ENCODE measurements around the gene HK1. TPM values are rescaled to one million over a fixed set of nuclear protein-coding genes. Genes with fewer than 3 reads are reported as not detected.

HK1 gene
- total and polyA plus RNA-seq, 2 of the 4 experiments (the other 2 are of a cell fraction): 53.7 to 90.5 TPM

DNA sequence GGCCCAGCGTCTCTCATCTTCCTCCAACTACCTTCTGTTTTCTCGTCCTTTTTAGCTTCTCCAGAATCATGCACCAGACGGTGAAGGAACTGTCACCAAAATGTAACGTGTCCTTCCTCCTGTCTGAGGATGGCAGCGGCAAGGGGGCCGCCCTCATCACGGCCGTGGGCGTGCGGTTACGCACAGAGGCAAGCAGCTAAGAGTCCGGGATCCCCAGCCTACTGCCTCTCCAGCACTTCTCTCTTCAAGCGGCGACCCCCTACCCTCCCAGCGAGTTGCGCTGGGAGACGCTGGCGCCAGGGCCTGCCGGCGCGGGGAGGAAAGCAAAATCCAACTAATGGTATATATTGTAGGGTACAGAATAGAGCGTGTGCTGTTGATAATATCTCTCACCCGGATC, 122.6 kb downstream of the HK1 start:
- DNase-seq: no peak
- H3K23ac ChIP-seq (ENCODE audit: low read depth, low read length): no peak overlapping the region
- H3K36me3 ChIP-seq (ENCODE audit: control insufficient read depth, insufficient read depth, low read length): peaks cover 20% of the 10 kb centered on the region
- no peak overlapping the region for H3K27ac ChIP-seq (ENCODE audit: insufficient read depth, low read length)
- H2BK120ac ChIP-seq (ENCODE audit: low read depth, low read length): no peak overlapping the region
- H2AFZ ChIP-seq (replicated peaks; ENCODE audit: low read length, poor library complexity): no peak overlapping the region
- H3K4me2 ChIP-seq (ENCODE audit: low read depth, low read length): no peak overlapping the region
- H2BK5ac ChIP-seq (ENCODE audit: low read depth, low read length, poor library complexity, severe bottlenecking): no peak overlapping the region
- no peak overlapping the region for H4K8ac ChIP-seq (ENCODE audit: low read depth in 2 of 2, low read length in 2 of 2)
- H3K56ac ChIP-seq (ENCODE audit: extremely low read depth, insufficient read depth, low read length): no peak overlapping the region
- H3K9ac ChIP-seq (ENCODE audit: low read depth, low read length): no peak overlapping the region
- peaks cover 9% of the 10 kb centered on the region; the same call in 1 of the 2 replicates for H4K20me1 ChIP-seq (ENCODE audit: insufficient read depth, low read length)
- TF ChIP-seq MAZ (IDR thresholded peaks at IDR 0.05; ENCODE audit: borderline replicate concordance, low read depth, low read length): no peak
- TF ChIP-seq CTCF (conservative IDR thresholded peaks at IDR 0.05; ENCODE audit: low read depth, low read length): no peak
- TF ChIP-seq RAD21 (IDR thresholded peaks at IDR 0.05; ENCODE audit: low read length): no peak
- TF ChIP-seq NFE2L2 (IDR thresholded peaks at IDR 0.05; ENCODE audit: low read depth, low read length): no peak
- TF ChIP-seq CHD1 (IDR thresholded peaks at IDR 0.05; ENCODE audit: low read depth, low read length): no peak
- H2BK20ac ChIP-seq (ENCODE audit: low read depth, low read length): no peak overlapping the region
- WGBS, 2 experiments (ENCODE audit: extremely low coverage in 2 of 2, insufficient read length in 1 of 2): 92% methylated on average over 2 of the region's 23 CpGs; no CpG with 5 or more reads in 1 of the 2 experiments
- no peak overlapping the region for H2AK5ac ChIP-seq (ENCODE audit: low read depth, low read length)
- BruUV-seq (replicated peaks): no TSS peak
- no peak overlapping the region for H2AK9ac ChIP-seq (replicated peaks; ENCODE audit: low read depth, low read length, poor library complexity)
- no peak overlapping the region for H2BK15ac ChIP-seq (ENCODE audit: low read depth, low read length)
- H3K18ac ChIP-seq (ENCODE audit: low read depth, low read length): no peak overlapping the region
- H3K14ac ChIP-seq (replicated peaks; ENCODE audit: low read depth, low read length): no peak overlapping the region
- ATAC-seq (ENCODE audit: low read depth): no peak
- no peak overlapping the region for H3K4me3 ChIP-seq (ENCODE audit: insufficient read depth, low read depth, low read length)
- peaks cover 19% of the 10 kb centered on the region for H3K4me1 ChIP-seq (ENCODE audit: control insufficient read depth, insufficient read depth, low read length)
- no peaks in the 10 kb centered on the region for H3K9me3 ChIP-seq (ENCODE audit: control insufficient read depth, insufficient read depth, low read length)
- ChIA-PET POLR2A (ENCODE audit: unreplicated experiment) (no interaction called here), CTCF (no interaction called here)
- peaks cover 0 to 8% of the 10 kb centered on the region in 2 experiments; a peak in 1 of 4 replicates for H3K79me1 ChIP-seq (ENCODE audit: low read depth in 1 of 2, low read length in 2 of 2)
- H4K91ac ChIP-seq (ENCODE audit: insufficient read depth, low read depth, low read length): no peak overlapping the region
- H3K27me3 ChIP-seq (ENCODE audit: control insufficient read depth, insufficient read depth, low read length): no peaks in the 10 kb centered on the region
- no peak overlapping the region for H3K4ac ChIP-seq (ENCODE audit: low read depth, low read length)
- no peak overlapping the region for H4K5ac ChIP-seq (ENCODE audit: low read depth, low read length)
- intact Hi-C loops (cut with micrococcal nuclease) (no loop called here), in situ Hi-C loops (cut with MboI; ENCODE audit: low sequenced_read_pairs) (no loop called here), dilution Hi-C loops (cut with HindIII; ENCODE audit: low sequenced_read_pairs, unreplicated experiment) (no loop called here)
- peaks cover 20% of the 10 kb centered on the region for H3K9me1 ChIP-seq (ENCODE audit: insufficient read depth, low read length)
